KMS-11 (cell line): ENCODE measurements around the gene SND1.

Source experiments
- H2AFZ ChIP-seq: fragments of 200-600 bp; sonication (generic); 2 replicates; pipeline ENCODE4 v1.6.1; 2016; ENCODE audit warnings: antibody characterized with exemption, mixed run types, low read depth
- H3K27ac ChIP-seq: fragments of 200-600 bp; sonication (generic); 2 replicates; pipeline ENCODE4 v1.6.1; 2016; ENCODE audit warnings: mild to moderate bottlenecking, mixed run types
- H3K27me3 ChIP-seq: fragments of 200-600 bp; sonication (generic); 2 replicates; pipeline ENCODE4 v1.6.1; 2017; ENCODE audit warnings: mild to moderate bottlenecking, low read depth, mixed run types, moderate library complexity; ENCODE audit not compliant: insufficient read depth
- H3K36me3 ChIP-seq: fragments of 200-600 bp; sonication (generic); 2 replicates; pipeline ENCODE4 v1.6.1; 2017; ENCODE audit warnings: mild to moderate bottlenecking, mixed run types; ENCODE audit not compliant: insufficient read depth
- H3K4me1 ChIP-seq: fragments of 200-600 bp; sonication (generic); 2 replicates; pipeline ENCODE4 v1.6.1; 2016; ENCODE audit warnings: mild to moderate bottlenecking, low read depth, mixed run types; ENCODE audit not compliant: poor library complexity, severe bottlenecking
- H3K4me2 ChIP-seq: fragments of 200-600 bp; sonication (generic); 2 replicates; pipeline ENCODE4 v1.7.0; 2016; ENCODE audit warnings: mild to moderate bottlenecking, mixed run types
- H3K4me3 ChIP-seq: fragments of 200-600 bp; sonication (generic); IDR thresholded peaks from 2 replicates; pipeline ENCODE4 v1.6.1; 2017; ENCODE audit warnings: low read depth, low read length, mixed read lengths; ENCODE audit not compliant: insufficient read depth
- H3K79me2 ChIP-seq: fragments of 200-600 bp; sonication (generic); 2 replicates; pipeline ENCODE4 v1.6.1; 2016; ENCODE audit warnings: low read depth, mixed run types; ENCODE audit not compliant: insufficient read depth
- H3K9ac ChIP-seq: fragments of 200-600 bp; sonication (generic); 2 replicates; pipeline ENCODE4 v1.6.1; 2016; ENCODE audit warnings: mild to moderate bottlenecking, mixed run types
- H4K20me1 ChIP-seq: fragments of 200-600 bp; sonication (generic); 2 replicates; pipeline ENCODE4 v1.6.1; 2016; ENCODE audit warnings: mild to moderate bottlenecking, mixed run types; ENCODE audit not compliant: insufficient read depth
- TF ChIP-seq, protein P1 (sequence below): fragments of 200-600 bp; sonication (generic); conservative IDR thresholded peaks from 2 replicates; pipeline ENCODE4 v1.6.1; 2017; ENCODE audit warnings: low read depth, mild to moderate bottlenecking, antibody characterized with exemption, low read length, moderate library complexity, mixed read lengths

The SND1 gene

GRCh38 chr7:127828843-127829500, 177.0 kb downstream of the SND1 start:
- Histone ChIP-seq H3K27ac (no peak overlapping the region), H3K4me2 (no peak overlapping the region)

GRCh38 chr7:127831318-127832219, 179.6 kb downstream of the SND1 start:
- Histone ChIP-seq H4K20me1 (no peaks in the 10 kb centered on the region), H3K79me2 (peaks cover 28% of the 10 kb centered on the region), H3K4me1 (peaks cover 15% of the 10 kb centered on the region), H3K4me3 (no peak overlapping the region), H3K36me3 (no peaks in the 10 kb centered on the region), H3K27ac (no peak overlapping the region), H3K27me3 (no peaks in the 10 kb centered on the region), H3K4me2 (no peak overlapping the region), H2AFZ (no peak overlapping the region), H3K9ac (no peak overlapping the region)
- TF ChIP-seq, protein P1, sequence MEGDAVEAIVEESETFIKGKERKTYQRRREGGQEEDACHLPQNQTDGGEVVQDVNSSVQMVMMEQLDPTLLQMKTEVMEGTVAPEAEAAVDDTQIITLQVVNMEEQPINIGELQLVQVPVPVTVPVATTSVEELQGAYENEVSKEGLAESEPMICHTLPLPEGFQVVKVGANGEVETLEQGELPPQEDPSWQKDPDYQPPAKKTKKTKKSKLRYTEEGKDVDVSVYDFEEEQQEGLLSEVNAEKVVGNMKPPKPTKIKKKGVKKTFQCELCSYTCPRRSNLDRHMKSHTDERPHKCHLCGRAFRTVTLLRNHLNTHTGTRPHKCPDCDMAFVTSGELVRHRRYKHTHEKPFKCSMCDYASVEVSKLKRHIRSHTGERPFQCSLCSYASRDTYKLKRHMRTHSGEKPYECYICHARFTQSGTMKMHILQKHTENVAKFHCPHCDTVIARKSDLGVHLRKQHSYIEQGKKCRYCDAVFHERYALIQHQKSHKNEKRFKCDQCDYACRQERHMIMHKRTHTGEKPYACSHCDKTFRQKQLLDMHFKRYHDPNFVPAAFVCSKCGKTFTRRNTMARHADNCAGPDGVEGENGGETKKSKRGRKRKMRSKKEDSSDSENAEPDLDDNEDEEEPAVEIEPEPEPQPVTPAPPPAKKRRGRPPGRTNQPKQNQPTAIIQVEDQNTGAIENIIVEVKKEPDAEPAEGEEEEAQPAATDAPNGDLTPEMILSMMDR: no peak

More at GRCh38 chr7:127828843-127829500, 177.0 kb downstream of the SND1 start:
- H3K4me3 ChIP-seq: no peak overlapping the region
- H3K9ac ChIP-seq: no peak overlapping the region
- H3K36me3 ChIP-seq: no peaks in the 10 kb centered on the region
- H2AFZ ChIP-seq: no peak overlapping the region
- peaks cover 28% of the 10 kb centered on the region for H3K79me2 ChIP-seq
- H3K27me3 ChIP-seq: no peaks in the 10 kb centered on the region
- TF ChIP-seq, protein P1: no peak
- H4K20me1 ChIP-seq: no peaks in the 10 kb centered on the region
- H3K4me1 ChIP-seq: peaks cover 15% of the 10 kb centered on the region

GRCh38 chr7:127832592-127832991, 180.6 kb downstream of the SND1 start:
- no peak overlapping the region for H3K4me3 ChIP-seq
- H3K4me2 ChIP-seq: no peak overlapping the region
- no peaks in the 10 kb centered on the region for H3K27me3 ChIP-seq
- H3K27ac ChIP-seq: no peak overlapping the region
- no peak overlapping the region for H3K9ac ChIP-seq
- H3K4me1 ChIP-seq: peaks cover 15% of the 10 kb centered on the region
- H2AFZ ChIP-seq: no peak overlapping the region
- no peaks in the 10 kb centered on the region for H4K20me1 ChIP-seq
- H3K36me3 ChIP-seq: peaks cover 3% of the 10 kb centered on the region; the same call in 1 of the 2 replicates
- H3K79me2 ChIP-seq: peaks cover 28% of the 10 kb centered on the region
- TF ChIP-seq, protein P1: no peak

- Histone ChIP-seq H3K36me3 (peaks cover 3% of the 10 kb centered on the region; the same call in 1 of the 2 replicates), H3K9ac (no peak overlapping the region), H4K20me1 (no peaks in the 10 kb centered on the region), H2AFZ (no peak overlapping the region), H3K4me3 (no peak overlapping the region), H3K79me2 (peaks cover 27% of the 10 kb centered on the region), H3K4me2 (no peak overlapping the region), H3K27me3 (no peaks in the 10 kb centered on the region), H3K4me1 (peaks cover 6% of the 10 kb centered on the region), H3K27ac (no peak overlapping the region)
- TF ChIP-seq, protein P1: no peak
Observed at GRCh38 chr7:127833641-127834040, 181.6 kb downstream of the SND1 start.
